ENCODE data around the gene LAG3. TPM values are rescaled to one million over a fixed set of nuclear protein-coding genes. Genes with fewer than 3 reads are reported as not detected.
A peak's percentile ranks its signal among the peaks of the same experiment; 100 is the strongest.

LAG3 gene
- total RNA-seq, 1 experiment from 2014 or later, result 2.6 TPM

GRCh38 chr12:6787309-6787708, 15.0 kb downstream of the LAG3 start:
- Mint-ChIP-seq H3K27ac (no peak overlapping the region), H3K27me3 (ENCODE audit: low read depth) (peaks cover 5% of the 10 kb centered on the region)

GRCh38 chr12:6788972-6789924, 16.9 kb downstream of the LAG3 start, which contains the start of gene CD4:
Gene CD4 (plus strand): TSS chr12:6789528. CDS start chr12:6800139, 10,611 bp downstream.
- no peak within 1 kb of the TSS for H3K27ac Mint-ChIP-seq
- H3K9me3 Mint-ChIP-seq, result no peaks in the 10 kb centered on the region
- POLR2A ChIA-PET, result interaction anchor here (0.7 to 1.2 kb wide), 3 partner anchors 32 to 63 kb away, joined by 3 to 4 read pairs (median 3); partner anchors contain the start of genes GPR162 and USP5
- CTCF ChIA-PET, result interaction anchor here (0.5 to 1.3 kb wide), 6 partner anchors 35 to 185 kb away, joined by 3 to 5 read pairs (median 3); no protein-coding TSS in a partner anchor
- no peaks in the 10 kb centered on the region for H3K36me3 Mint-ChIP-seq
- peaks cover 13% of the 10 kb centered on the region for H3K27me3 Mint-ChIP-seq (ENCODE audit: low read depth)
- H3K4me3 Mint-ChIP-seq, result no peak within 1 kb of the TSS
- ATAC-seq, result peak; percentile 65
- no peak for DNase-seq (ENCODE audit: low spot score)
- H3K4me1 Mint-ChIP-seq, result peaks cover 24% of the 10 kb centered on the region
- TF ChIP-seq AFF4 (CRISPR knock-in tag; IDR thresholded peaks at IDR 0.05; ENCODE audit: borderline replicate concordance), result no peak
- no peak for TF ChIP-seq RELA (CRISPR knock-in tag; IDR thresholded peaks at IDR 0.05; ENCODE audit: borderline replicate concordance)
- TF ChIP-seq FOXK1 (CRISPR knock-in tag; IDR thresholded peaks at IDR 0.05), result no peak
- no peak for TF ChIP-seq AR (CRISPR knock-in tag; IDR thresholded peaks at IDR 0.05)
- no peak for TF ChIP-seq MLX (CRISPR knock-in tag; IDR thresholded peaks at IDR 0.05)
- no peak for TF ChIP-seq IRF2 (CRISPR knock-in tag; IDR thresholded peaks at IDR 0.05; ENCODE audit: borderline replicate concordance, low read depth)
- TF ChIP-seq USF1 (CRISPR knock-in tag; IDR thresholded peaks at IDR 0.05), result no peak
- TF ChIP-seq MYBL2 (CRISPR knock-in tag; IDR thresholded peaks at IDR 0.05), result no peak
- TF ChIP-seq ZNF281 (CRISPR knock-in tag; IDR thresholded peaks at IDR 0.05), result no peak

More at GRCh38 chr12:6787309-6787708, 15.0 kb downstream of the LAG3 start:
- Mint-ChIP-seq H3K9me3 (no peaks in the 10 kb centered on the region), H3K4me3 (no peak overlapping the region), H3K4me1 (peaks cover 20% of the 10 kb centered on the region), H3K36me3 (no peaks in the 10 kb centered on the region)
- CTCF ChIA-PET, result no interaction called here
- DNase-seq (ENCODE audit: low spot score) (no peak), ATAC-seq (no peak)
- POLR2A ChIA-PET, result no interaction called here
- TF ChIP-seq ZNF263 (CRISPR knock-in tag; IDR thresholded peaks at IDR 0.05; ENCODE audit: low read depth) (no peak), ATF6 (CRISPR knock-in tag; IDR thresholded peaks at IDR 0.05) (no peak), NFYB (CRISPR knock-in tag; conservative IDR thresholded peaks at IDR 0.05; ENCODE audit: low read depth) (no peak), NFATC4 (CRISPR knock-in tag; IDR thresholded peaks at IDR 0.05) (no peak), FOXP1 (CRISPR knock-in tag; IDR thresholded peaks at IDR 0.05; ENCODE audit: borderline replicate concordance) (no peak), MXD4 (CRISPR knock-in tag; IDR thresholded peaks at IDR 0.05; ENCODE audit: borderline replicate concordance) (no peak), IRF2 (CRISPR knock-in tag; IDR thresholded peaks at IDR 0.05; ENCODE audit: borderline replicate concordance, low read depth) (no peak), ZNF219 (CRISPR knock-in tag; IDR thresholded peaks at IDR 0.05; ENCODE audit: borderline replicate concordance) (no peak), USF2 (CRISPR knock-in tag; IDR thresholded peaks at IDR 0.05) (no peak)
